ENCODE data around the gene SLC38A4.

GRCh38 chr12:46770501-46771183 is 55.2 kb downstream of the SLC38A4 start:
- TF ChIP-seq CTCF (IDR thresholded peaks at IDR 0.05) (no peak), EP300 (IDR thresholded peaks at IDR 0.05) (no peak), POLR2AphosphoS5 (IDR thresholded peaks at IDR 0.05) (no peak)
